Hepatocyte (in vitro differentiated cells): ENCODE measurements around the gene CAMTA2. TPM values are rescaled to one million over a fixed set of nuclear protein-coding genes. Genes with fewer than 3 reads are reported as not detected.

Experiments
- DNase-seq: peaks from one replicate; pipeline ENCODE4 v3.0.0-alpha.2; 2016; ENCODE audit warnings: low spot score
- H2AFZ ChIP-seq: fragments of 200-600 bp; sonication (generic); 2 replicates; pipeline ENCODE4 v1.6.0; 2016; ENCODE audit warnings: antibody characterized with exemption, mild to moderate bottlenecking
- H3K27ac ChIP-seq: fragments of 200-600 bp; sonication (generic); 2 replicates; pipeline ENCODE4 v1.5.1; 2016; ENCODE audit warnings: mild to moderate bottlenecking
- H3K27me3 ChIP-seq: fragments of 200-600 bp; sonication (generic); 2 replicates; pipeline ENCODE4 v1.6.1; 2016
- H3K36me3 ChIP-seq: fragments of 200-600 bp; sonication (generic); replicated peaks from 2 replicates; pipeline ENCODE4 v1.5.1; 2016; ENCODE audit warnings: low read depth; ENCODE audit not compliant: insufficient read depth
- H3K4me1 ChIP-seq: fragments of 200-600 bp; sonication (generic); 2 replicates; pipeline ENCODE4 v1.5.1; 2016; ENCODE audit warnings: mild to moderate bottlenecking, moderate library complexity; ENCODE audit not compliant: insufficient read depth
- H3K4me2 ChIP-seq: fragments of 200-600 bp; sonication (generic); 2 replicates; pipeline ENCODE4 v1.6.0; 2016
- H3K4me3 ChIP-seq: fragments of 200-600 bp; sonication (generic); 2 replicates; pipeline ENCODE4 v1.5.1; 2016; ENCODE audit warnings: mild to moderate bottlenecking
- H3K79me2 ChIP-seq: fragments of 200-600 bp; sonication (generic); 2 replicates; pipeline ENCODE4 v1.6.0; 2017; ENCODE audit warnings: mild to moderate bottlenecking
- H3K9me2 ChIP-seq: fragments of 200-600 bp; sonication (generic); replicated peaks from 2 replicates; pipeline ENCODE4 v1.6.0; 2017; ENCODE audit warnings: mild to moderate bottlenecking; ENCODE audit not compliant: insufficient read depth
- H3K9me3 ChIP-seq: fragments of 200-600 bp; sonication (generic); 2 replicates; pipeline ENCODE4 v1.5.1; 2016; ENCODE audit warnings: low read depth, mild to moderate bottlenecking
- H4K20me1 ChIP-seq: fragments of 200-600 bp; sonication (generic); 2 replicates; pipeline ENCODE4 v1.6.0; 2016; ENCODE audit warnings: mild to moderate bottlenecking; ENCODE audit not compliant: insufficient read depth, poor library complexity, severe bottlenecking
- CTCF ChIP-seq: fragments of 200-600 bp; sonication (generic); IDR thresholded peaks from 2 replicates; pipeline ENCODE4 v1.5.1; 2016; ENCODE audit warnings: antibody characterized with exemption, mild to moderate bottlenecking; ENCODE audit not compliant: poor library complexity
- EZH2 ChIP-seq: fragments of 200-600 bp; sonication (generic); IDR thresholded peaks from 2 replicates; pipeline ENCODE4 v1.6.1; 2016; ENCODE audit warnings: antibody characterized with exemption, mild to moderate bottlenecking, borderline replicate concordance
- EZH2phosphoT487 ChIP-seq: fragments of 200-600 bp; sonication (generic); IDR thresholded peaks from one replicate; pipeline ENCODE4 v1.6.1; 2018; ENCODE audit warnings: antibody characterized with exemption, mild to moderate bottlenecking, low read depth, moderate library complexity; ENCODE audit not compliant: unreplicated experiment, severe bottlenecking
- WGBS: methylation state at CpG from one replicate; pipeline ENCODE4 v1.1.6; 2016; ENCODE audit warnings: low lambda C conversion rate; ENCODE audit errors: missing lambda C conversion rate; 5-methylcytosine and 5-hydroxymethylcytosine counted together
- polyA plus RNA-seq: library from polyadenylated mRNA; unstranded; fragments of >200 nt; fragmentation: Nextera tagmentation; extraction: Ambion mirVana; gene quantifications from 2 replicates; pipeline ENCODE4 v1.2.1, GENCODE V29; 2016
- total RNA-seq: library from RNA; depleted of rRNA; stranded (reverse); fragments of >200 nt; gene quantifications from 2 replicates; pipeline ENCODE4 v1.2.3, GENCODE V29; 2014

CAMTA2 gene
- total and polyA plus RNA-seq, 2 experiments from 2014 or later, result 12.5 to 45.6 TPM

DNA sequence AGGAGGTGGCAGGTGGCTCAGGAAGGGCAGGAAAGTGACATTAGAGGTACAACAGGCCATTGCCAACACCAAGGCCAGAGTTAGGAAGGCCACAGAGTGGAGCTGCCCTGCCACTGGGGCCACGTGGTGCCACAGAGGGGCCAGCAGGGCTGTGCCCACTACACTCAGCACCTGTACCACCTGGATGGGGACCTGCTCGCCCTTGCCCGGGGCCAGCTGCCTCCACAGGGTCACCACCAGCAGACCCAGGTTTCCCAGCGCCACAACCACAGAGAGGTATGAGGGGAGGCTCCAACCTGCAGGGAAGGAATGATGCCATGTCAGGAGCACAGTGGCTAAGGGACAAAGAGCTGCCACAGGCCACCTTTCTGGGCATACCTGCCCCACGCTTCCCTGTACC is 46.6 kb upstream of the CAMTA2 start:
- no peaks in the 10 kb centered on the region for H3K79me2 ChIP-seq
- no peak overlapping the region for H3K4me3 ChIP-seq
- no peaks in the 10 kb centered on the region for H3K36me3 ChIP-seq
- H3K9me2 ChIP-seq, result no peaks in the 10 kb centered on the region
- H2AFZ ChIP-seq, result no peak overlapping the region
- TF ChIP-seq CTCF (no peak), EZH2 (no peak), EZH2phosphoT487 (no peak)
- 100% methylated on average over 5 of the region's 5 CpGs for WGBS
- H3K9me3 ChIP-seq, result no peaks in the 10 kb centered on the region
- peaks cover 16% of the 10 kb centered on the region for H3K27me3 ChIP-seq
- H4K20me1 ChIP-seq, result no peaks in the 10 kb centered on the region
- DNase-seq, result no peak
- no peak overlapping the region for H3K27ac ChIP-seq
- peaks cover 4% of the 10 kb centered on the region for H3K4me1 ChIP-seq
- no peak overlapping the region for H3K4me2 ChIP-seq

DNA sequence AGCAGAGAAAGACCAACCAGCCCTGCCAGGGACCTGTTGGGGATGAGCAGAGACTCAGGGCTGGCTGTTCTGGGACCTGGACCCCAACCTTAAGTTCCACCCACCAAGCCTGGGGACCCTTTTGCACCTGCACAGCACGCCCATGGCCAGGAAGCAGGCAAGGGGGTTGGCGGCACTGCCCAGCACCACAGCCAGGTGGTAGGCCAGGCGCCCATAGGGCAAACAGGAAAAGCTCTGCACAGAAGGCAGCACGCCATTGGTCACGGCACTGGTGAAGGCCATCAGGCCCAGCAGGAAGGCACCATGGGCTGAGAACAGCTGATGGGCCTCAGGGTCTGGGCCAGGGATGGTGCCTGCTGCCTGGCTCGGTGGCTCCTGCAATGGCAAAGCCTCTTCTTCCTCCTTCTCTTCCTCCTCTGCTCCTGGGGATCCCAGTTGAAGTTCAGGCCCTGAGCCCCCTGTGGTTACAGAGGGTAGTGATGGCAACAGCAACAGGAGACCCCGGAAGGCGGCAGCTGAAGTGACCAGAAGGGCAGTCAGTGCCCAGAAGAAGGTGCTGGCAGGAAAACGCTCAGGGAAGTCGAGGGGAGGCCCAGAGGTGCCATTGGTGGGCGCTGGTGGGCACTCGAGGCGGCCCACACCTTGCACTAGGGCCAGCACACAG is 46.0 kb upstream of the CAMTA2 start:
- H4K20me1 ChIP-seq, result no peaks in the 10 kb centered on the region
- peaks cover 4% of the 10 kb centered on the region for H3K4me1 ChIP-seq
- no peaks in the 10 kb centered on the region for H3K9me3 ChIP-seq
- TF ChIP-seq CTCF (no peak), EZH2 (no peak), EZH2phosphoT487 (no peak)
- H3K9me2 ChIP-seq, result no peaks in the 10 kb centered on the region
- no peak overlapping the region for H3K27ac ChIP-seq
- DNase-seq, result no peak
- WGBS, result 94% methylated on average over 13 of the region's 13 CpGs
- no peak overlapping the region for H3K4me3 ChIP-seq
- H3K36me3 ChIP-seq, result no peaks in the 10 kb centered on the region
- H3K4me2 ChIP-seq, result no peak overlapping the region
- H3K79me2 ChIP-seq, result no peaks in the 10 kb centered on the region
- peaks cover 16% of the 10 kb centered on the region for H3K27me3 ChIP-seq
- no peak overlapping the region for H2AFZ ChIP-seq

- TF ChIP-seq EZH2phosphoT487 (no peak), EZH2 (no peak), CTCF (no peak)
- peaks cover 4% of the 10 kb centered on the region for H3K4me1 ChIP-seq
- no peaks in the 10 kb centered on the region for H3K79me2 ChIP-seq
- no peaks in the 10 kb centered on the region for H3K36me3 ChIP-seq
- no peak overlapping the region for H3K27ac ChIP-seq
- H3K9me2 ChIP-seq, result no peaks in the 10 kb centered on the region
- no peak overlapping the region for H3K4me3 ChIP-seq
- DNase-seq, result no peak
- 88% methylated on average over 6 of the region's 6 CpGs for WGBS
- H3K9me3 ChIP-seq, result no peaks in the 10 kb centered on the region
- H2AFZ ChIP-seq, result no peak overlapping the region
- H3K27me3 ChIP-seq, result peaks cover 16% of the 10 kb centered on the region
- H4K20me1 ChIP-seq, result no peaks in the 10 kb centered on the region
- H3K4me2 ChIP-seq, result no peak overlapping the region
Measured at GRCh38 chr17:5032865-5033264, 45.4 kb upstream of the CAMTA2 start.
